Posterior vena cava (tissue), 2 donors: Measurements from ENCODE around the gene LRIG3. TPM values are rescaled to one million over a fixed set of nuclear protein-coding genes. Genes with fewer than 3 reads are reported as not detected.
"Not testable (repeated sequence)": the region's sequence is repeated elsewhere in the genome, so short reads cannot be mapped to it uniquely, and the experiment has no call there.

Source experiments
- DNase-seq: peaks from one replicate; pipeline ENCODE4 v3.0.0-alpha.2; 2020; ENCODE audit warnings: low spot score
- intact Hi-C, 2 donors: fragments of 100-400 bp; cut with DNase I; formaldehyde crosslinking; loops; one replicate each; pipeline versions ENCODE4 v1.14.1 to v1.14.2; 2022 to 2023
- long read RNA-seq, 2 donors: library from polyadenylated mRNA; unstranded; transcript quantifications; one replicate each; pipeline ENCODE4 v2.0.0, GENCODE V29; 2020 to 2021
- total RNA-seq, 2 donors: library from RNA; stranded (reverse); fragmentation: NEBNext Ultra II Directional; extraction: Animal tissue kit (Norgen Biotek cat#: 25700); gene quantifications; one replicate each; pipeline ENCODE4 v1.2.1, GENCODE V29; 2021
- donor health status: DM: yes; HTN: yes; CAD: no.
- donor health status: DM: yes; HTN: yes; CAD: no.

Gene LRIG3
- total RNA-seq = 10 to 100 TPM; 23.7 to 34.7 TPM
- long read RNA-seq, donor 1, full-length matches to known transcripts = 8 of 12 reads
- long read RNA-seq, donor 1, partial matches to known transcripts = 1 of 12 reads
- long read RNA-seq, donor 1, other reads (novel, unspliced or antisense) = 3 of 12 reads
- long read RNA-seq, donor 2, full-length matches to known transcripts = 3 of 8 reads
- long read RNA-seq, donor 2, partial matches to known transcripts = 5 of 8 reads
- long read RNA-seq, donor 2, other reads (novel, unspliced or antisense) = 0 of 8 reads

- peak; percentile 96 for DNase-seq
- intact Hi-C loops = no loop called here
Measured at GRCh38 chr12:58920102-58920960, at the start of gene LRIG3. Gene LRIG3 (minus strand): TSS chr12:58920504. CDS start chr12:58920235, 269 bp downstream.

- no peak for DNase-seq
- intact Hi-C loops = no loop called here
Measured at GRCh38 chr12:58969237-58969636, 48.9 kb upstream of the LRIG3 start.

- intact Hi-C loops = no loop called here
- no peak for DNase-seq
Measured at GRCh38 chr12:58967561-58967960, 47.3 kb upstream of the LRIG3 start.

GRCh38 chr12:58966939-58967338 lies 46.6 kb upstream of the LRIG3 start:
- no peak for DNase-seq
- intact Hi-C loops = no loop called here

GRCh38 chr12:58965568-58965967 lies 45.3 kb upstream of the LRIG3 start:
- DNase-seq = no peak
- intact Hi-C loops = no loop called here

GRCh38 chr12:58963844-58964243 lies 43.5 kb upstream of the LRIG3 start:
- DNase-seq = no peak
- intact Hi-C loops = no loop called here

GRCh38 chr12:58961906-58962305 lies 41.6 kb upstream of the LRIG3 start:
- intact Hi-C loops = no loop called here
- no peak for DNase-seq

GRCh38 chr12:58961166-58961565 lies 40.9 kb upstream of the LRIG3 start:
- intact Hi-C loops = no loop called here

GRCh38 chr12:58959639-58960300 lies 39.5 kb upstream of the LRIG3 start:
- intact Hi-C loops = no loop called here
- DNase-seq = no peak

More at GRCh38 chr12:58961166-58961565, 40.9 kb upstream of the LRIG3 start:
- DNase-seq = no peak

- intact Hi-C loops = no loop called here
- no peak for DNase-seq
Measured at GRCh38 chr12:58957298-58957697, 37.0 kb upstream of the LRIG3 start.

- intact Hi-C loops = no loop called here
- DNase-seq = no peak
Measured at GRCh38 chr12:58955849-58956248, 35.5 kb upstream of the LRIG3 start.

GRCh38 chr12:58954002-58954401 lies 33.7 kb upstream of the LRIG3 start:
- intact Hi-C loops = no loop called here
- no peak for DNase-seq

- intact Hi-C loops = no loop called here
- no peak for DNase-seq
Measured at GRCh38 chr12:58950739-58951100, 30.4 kb upstream of the LRIG3 start.

GRCh38 chr12:58949954-58950738 lies 29.8 kb upstream of the LRIG3 start:
- intact Hi-C loops, DNase-seq: not testable (repeated sequence)

- intact Hi-C loops = no loop called here
- DNase-seq = no peak
Measured at GRCh38 chr12:58943079-58943478, 22.8 kb upstream of the LRIG3 start.

GRCh38 chr12:58942345-58942744 lies 22.0 kb upstream of the LRIG3 start:
- DNase-seq = no peak
- intact Hi-C loops = no loop called here

GRCh38 chr12:58939399-58940100 lies 19.2 kb upstream of the LRIG3 start:
- intact Hi-C loops = no loop called here
- no peak for DNase-seq

- DNase-seq = no peak
- intact Hi-C loops = no loop called here
Measured at GRCh38 chr12:58938440-58938839, 18.1 kb upstream of the LRIG3 start.

- intact Hi-C loops = no loop called here
- DNase-seq = no peak
Measured at GRCh38 chr12:58934528-58934927, 14.2 kb upstream of the LRIG3 start.
